Karpas-422 (cell line): ENCODE measurements around the gene CARS1. TPM values are rescaled to one million over a fixed set of nuclear protein-coding genes. Genes with fewer than 3 reads are reported as not detected.

Source experiments
- DNase-seq: peaks from one replicate; pipeline ENCODE4 v3.0.0-alpha.2; 2015
- H2AFZ ChIP-seq: fragments of 200-600 bp; sonication (generic); 2 replicates; pipeline ENCODE4 v1.6.1; 2014; ENCODE audit warnings: antibody characterized with exemption, low read length, mixed read lengths
- H3K27ac ChIP-seq: fragments of 200-600 bp; sonication (generic); 2 replicates; pipeline ENCODE4 v1.5.1; 2014; ENCODE audit warnings: mild to moderate bottlenecking, low read length, moderate library complexity
- H3K27me3 ChIP-seq: fragments of 200-600 bp; sonication (generic); 2 replicates; pipeline ENCODE4 v1.6.1; 2014; ENCODE audit warnings: low read length, mixed read lengths
- H3K36me3 ChIP-seq: fragments of 200-600 bp; sonication (generic); 2 replicates; pipeline ENCODE4 v1.6.1; 2014; ENCODE audit warnings: low read length, mixed read lengths; ENCODE audit not compliant: insufficient read depth
- H3K4me1 ChIP-seq: fragments of 200-600 bp; sonication (generic); 2 replicates; pipeline ENCODE4 v1.6.1; 2014; ENCODE audit warnings: mild to moderate bottlenecking, low read length, mixed read lengths
- H3K4me2 ChIP-seq: fragments of 200-600 bp; sonication (generic); 2 replicates; pipeline ENCODE4 v1.6.1; 2014; ENCODE audit warnings: low read length, low read depth, mild to moderate bottlenecking; ENCODE audit not compliant: poor library complexity, severe bottlenecking
- H3K4me3 ChIP-seq: fragments of 200-600 bp; sonication (generic); 2 replicates; pipeline ENCODE4 v1.5.1; 2014; ENCODE audit warnings: mild to moderate bottlenecking, antibody characterized with exemption, low read length, mixed read lengths
- H3K79me2 ChIP-seq: fragments of 200-600 bp; sonication (generic); 2 replicates; pipeline ENCODE4 v1.6.1; 2014; ENCODE audit warnings: mild to moderate bottlenecking, low read length, mixed read lengths
- H3K9ac ChIP-seq: fragments of 200-600 bp; sonication (generic); 2 replicates; pipeline ENCODE4 v1.6.0; 2014; ENCODE audit warnings: low read length
- H3K9me2 ChIP-seq: fragments of 200-600 bp; sonication (generic), shearing (Covaris generic); replicated peaks from 2 replicates; pipeline ENCODE4 v1.6.0; 2014; ENCODE audit warnings: mild to moderate bottlenecking, low read length, moderate library complexity; ENCODE audit not compliant: insufficient read depth
- H3K9me3 ChIP-seq: fragments of 300-700, 200-600 bp; sonication (generic); 2 replicates; pipeline ENCODE4 v1.6.1; 2014; ENCODE audit warnings: low read length, mixed read lengths
- H4K20me1 ChIP-seq: fragments of 200-600 bp; sonication (generic); 2 replicates; pipeline ENCODE4 v1.6.1; 2014; ENCODE audit warnings: mild to moderate bottlenecking, antibody characterized with exemption, low read length, low read depth; ENCODE audit not compliant: insufficient read depth
- total RNA-seq: library from RNA; depleted of rRNA; stranded (reverse); fragments of >200 nt; shearing (Covaris generic); gene quantifications from 2 replicates; pipeline ENCODE4 v1.2.3, GENCODE V29; 2014; ENCODE audit warnings: low replicate concordance

CARS1 gene
- total RNA-seq, 1 experiment from 2014 or later, result 55.8 TPM

DNA sequence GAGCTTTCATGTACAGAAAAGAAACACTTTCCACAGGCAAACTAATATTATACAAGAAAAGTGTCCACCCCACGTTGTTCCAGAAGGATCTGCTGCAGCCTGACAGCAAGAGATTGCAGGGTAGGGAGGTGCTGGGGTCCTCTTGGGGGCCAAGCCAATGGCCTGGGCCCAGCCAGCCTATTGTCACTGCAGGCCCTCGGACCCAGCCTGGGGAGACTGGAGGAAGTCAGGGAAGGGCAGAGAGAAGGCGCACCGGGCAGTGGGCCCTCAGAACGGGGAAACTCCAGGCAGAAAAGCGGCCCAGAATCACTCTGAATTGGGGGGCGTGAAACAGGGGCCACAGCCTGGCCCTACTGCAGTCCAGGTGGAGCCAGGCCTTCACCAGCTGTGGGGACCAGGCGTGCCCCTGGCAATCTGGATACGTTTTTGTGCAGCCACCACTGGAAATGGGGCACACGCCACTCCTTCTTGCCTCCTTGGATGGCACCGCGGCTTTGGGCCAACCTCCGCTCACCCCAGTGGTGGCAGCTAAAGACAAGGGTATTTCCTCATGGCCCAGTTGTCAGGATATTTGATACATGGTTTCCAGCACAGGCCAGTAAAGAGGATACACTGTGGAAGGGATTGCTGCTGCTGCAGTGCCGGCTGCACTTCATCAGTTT is 61.2 kb downstream of the CARS1 start:
- no peak for DNase-seq
- no peak overlapping the region for H3K4me3 ChIP-seq
- H3K9me3 ChIP-seq, result no peaks in the 10 kb centered on the region
- peaks cover 4% of the 10 kb centered on the region; the same call in 1 of the 2 replicates for H3K36me3 ChIP-seq
- H4K20me1 ChIP-seq, result no peaks in the 10 kb centered on the region; the same call in 1 of the 2 replicates
- peaks cover 8% of the 10 kb centered on the region for H3K79me2 ChIP-seq
- no peak overlapping the region for H3K4me2 ChIP-seq
- peaks cover 8% of the 10 kb centered on the region for H3K4me1 ChIP-seq
- no peak overlapping the region for H3K9ac ChIP-seq
- no peaks in the 10 kb centered on the region for H3K9me2 ChIP-seq
- H2AFZ ChIP-seq, result no peak overlapping the region
- H3K27ac ChIP-seq, result no peak overlapping the region
- H3K27me3 ChIP-seq, result no peaks in the 10 kb centered on the region

DNA sequence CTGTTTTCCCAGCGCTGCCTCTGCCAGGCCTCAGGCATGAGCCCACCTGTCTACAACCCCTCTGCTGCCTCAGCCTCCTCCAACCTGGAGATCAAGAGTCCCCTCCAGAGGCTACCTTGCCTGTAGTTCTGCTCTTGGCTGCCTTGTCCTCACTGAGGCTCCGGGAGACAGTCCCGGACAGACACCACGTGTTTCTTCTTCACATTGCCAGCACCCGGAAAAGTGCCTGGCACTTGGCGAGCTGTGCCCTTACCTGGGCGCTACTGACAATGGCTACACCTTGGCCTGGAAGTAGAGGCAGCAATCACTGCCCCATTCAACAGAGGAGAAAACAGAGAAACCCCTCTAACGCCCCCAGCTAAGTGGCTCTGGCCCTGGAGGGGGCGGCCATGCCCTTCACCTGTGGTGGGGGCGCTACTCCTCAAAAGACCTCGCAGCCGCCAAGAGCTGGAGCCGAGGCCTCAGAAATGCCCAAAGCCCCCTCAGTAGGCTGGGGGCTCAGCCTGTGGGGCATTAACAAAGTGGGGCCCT is 62.1 kb downstream of the CARS1 start:
- Histone ChIP-seq H4K20me1 (peaks cover 5% of the 10 kb centered on the region; the same call in 1 of the 2 replicates), H3K9me3 (no peaks in the 10 kb centered on the region), H3K9ac (no peak overlapping the region), H3K4me1 (peaks cover 12% of the 10 kb centered on the region), H3K36me3 (no peaks in the 10 kb centered on the region), H3K79me2 (peaks cover 18% of the 10 kb centered on the region), H3K9me2 (no peaks in the 10 kb centered on the region), H3K27me3 (no peaks in the 10 kb centered on the region), H2AFZ (no peak overlapping the region), H3K4me2 (no peak overlapping the region), H3K4me3 (no peak overlapping the region), H3K27ac (no peak overlapping the region)
- DNase-seq, result no peak

DNA sequence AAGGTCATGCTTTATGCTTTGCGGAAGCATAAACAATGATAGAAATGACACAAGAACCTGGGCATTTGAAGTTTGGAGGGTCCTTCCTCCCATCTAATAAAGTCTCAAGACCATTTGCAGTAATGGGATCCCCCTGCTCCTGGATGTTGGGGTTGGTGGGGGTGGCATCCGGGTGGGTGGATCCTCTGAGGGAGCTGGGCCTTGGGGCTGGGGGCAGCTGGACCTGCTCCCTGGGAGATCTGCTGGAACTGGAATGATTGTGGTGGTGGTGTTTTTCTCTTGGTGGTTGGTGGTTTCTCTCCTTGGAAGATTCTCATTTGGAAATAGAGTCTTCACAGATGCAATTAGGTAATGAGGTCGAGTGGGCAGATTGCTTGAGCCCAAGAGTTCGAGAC is 62.9 kb downstream of the CARS1 start:
- H3K4me2 ChIP-seq, result no peak overlapping the region
- no peaks in the 10 kb centered on the region for H3K9me3 ChIP-seq
- H3K9ac ChIP-seq, result no peak overlapping the region
- peaks cover 25% of the 10 kb centered on the region for H3K79me2 ChIP-seq
- DNase-seq, result no peak
- peaks cover 19% of the 10 kb centered on the region for H3K4me1 ChIP-seq
- peaks cover 13% of the 10 kb centered on the region for H4K20me1 ChIP-seq
- H3K9me2 ChIP-seq, result no peaks in the 10 kb centered on the region
- no peak overlapping the region for H2AFZ ChIP-seq
- peaks cover 5% of the 10 kb centered on the region; the same call in 1 of the 2 replicates for H3K36me3 ChIP-seq
- H3K27ac ChIP-seq, result no peak overlapping the region
- no peak overlapping the region for H3K4me3 ChIP-seq
- no peaks in the 10 kb centered on the region for H3K27me3 ChIP-seq

DNA sequence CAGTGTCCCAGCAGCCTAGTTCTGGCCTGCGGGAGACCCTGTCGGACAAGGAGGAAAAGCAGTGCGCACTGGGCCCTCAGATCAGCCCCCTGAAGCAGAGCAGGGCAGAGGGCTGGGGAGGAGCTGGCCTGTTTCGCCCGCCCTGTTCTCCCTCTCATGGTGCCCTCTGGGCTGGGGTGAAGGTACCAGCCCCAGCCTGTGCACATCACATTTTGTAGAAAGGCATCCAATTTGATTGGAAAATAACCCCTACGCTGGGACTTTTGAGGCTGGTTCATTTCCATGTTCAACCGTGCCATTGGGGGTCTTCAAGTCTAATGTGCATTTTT is 64.3 kb downstream of the CARS1 start:
- Histone ChIP-seq H3K9ac (peak overlapping the region; percentile 93), H2AFZ (peak overlapping the region; percentile 64; the same call in 1 of the 2 replicates), H3K27ac (peak overlapping the region; percentile 69)

GRCh38 chr11:2992234-2992996 is 64.8 kb downstream of the CARS1 start, which contains the start of gene NAP1L4:
Gene NAP1L4, minus strand, starts transcription at chr11:2992329. Its CDS starts 13,109 bp downstream, at chr11:2979220.
- Histone ChIP-seq H3K9me2 (no peaks in the 10 kb centered on the region), H3K36me3 (peaks cover 23% of the 10 kb centered on the region; the same call in 1 of the 2 replicates), H3K27me3 (no peaks in the 10 kb centered on the region), H3K79me2 (peaks cover 44% of the 10 kb centered on the region), H3K4me1 (peaks cover 35% of the 10 kb centered on the region), H2AFZ (peak within 1 kb of the TSS; percentile 64; the same call in 1 of the 2 replicates), H3K4me3 (peak within 1 kb of the TSS; percentile 84), H3K4me2 (peak within 1 kb of the TSS; percentile 81), H3K27ac (peak within 1 kb of the TSS; percentile 69), H3K9ac (peak within 1 kb of the TSS; percentile 93), H4K20me1 (peaks cover 29% of the 10 kb centered on the region), H3K9me3 (no peaks in the 10 kb centered on the region)
- DNase-seq, result peak; percentile 99

More for the DNA sequence above, 64.3 kb downstream of the CARS1 start:
- Histone ChIP-seq H3K27me3 (no peaks in the 10 kb centered on the region), H3K79me2 (peaks cover 39% of the 10 kb centered on the region), H3K4me1 (peaks cover 33% of the 10 kb centered on the region), H3K9me3 (no peaks in the 10 kb centered on the region), H3K4me3 (peak overlapping the region; percentile 84), H3K36me3 (peaks cover 19% of the 10 kb centered on the region; the same call in 1 of the 2 replicates), H4K20me1 (peaks cover 24% of the 10 kb centered on the region), H3K4me2 (peak overlapping the region; percentile 78), H3K9me2 (no peaks in the 10 kb centered on the region)
- DNase-seq, result peak; percentile 72

GRCh38 chr11:2991452-2992233 is 65.6 kb downstream of the CARS1 start:
- Histone ChIP-seq H3K36me3 (peaks cover 29% of the 10 kb centered on the region; the same call in 1 of the 2 replicates), H3K9ac (peak overlapping the region; percentile 93), H4K20me1 (peaks cover 35% of the 10 kb centered on the region), H3K9me3 (no peaks in the 10 kb centered on the region), H2AFZ (no peak overlapping the region), H3K9me2 (no peaks in the 10 kb centered on the region), H3K27me3 (no peaks in the 10 kb centered on the region), H3K79me2 (peaks cover 52% of the 10 kb centered on the region), H3K27ac (peak overlapping the region; percentile 57), H3K4me1 (peaks cover 35% of the 10 kb centered on the region), H3K4me3 (peak overlapping the region; percentile 84), H3K4me2 (peak overlapping the region; percentile 81)
- no peak for DNase-seq

DNA sequence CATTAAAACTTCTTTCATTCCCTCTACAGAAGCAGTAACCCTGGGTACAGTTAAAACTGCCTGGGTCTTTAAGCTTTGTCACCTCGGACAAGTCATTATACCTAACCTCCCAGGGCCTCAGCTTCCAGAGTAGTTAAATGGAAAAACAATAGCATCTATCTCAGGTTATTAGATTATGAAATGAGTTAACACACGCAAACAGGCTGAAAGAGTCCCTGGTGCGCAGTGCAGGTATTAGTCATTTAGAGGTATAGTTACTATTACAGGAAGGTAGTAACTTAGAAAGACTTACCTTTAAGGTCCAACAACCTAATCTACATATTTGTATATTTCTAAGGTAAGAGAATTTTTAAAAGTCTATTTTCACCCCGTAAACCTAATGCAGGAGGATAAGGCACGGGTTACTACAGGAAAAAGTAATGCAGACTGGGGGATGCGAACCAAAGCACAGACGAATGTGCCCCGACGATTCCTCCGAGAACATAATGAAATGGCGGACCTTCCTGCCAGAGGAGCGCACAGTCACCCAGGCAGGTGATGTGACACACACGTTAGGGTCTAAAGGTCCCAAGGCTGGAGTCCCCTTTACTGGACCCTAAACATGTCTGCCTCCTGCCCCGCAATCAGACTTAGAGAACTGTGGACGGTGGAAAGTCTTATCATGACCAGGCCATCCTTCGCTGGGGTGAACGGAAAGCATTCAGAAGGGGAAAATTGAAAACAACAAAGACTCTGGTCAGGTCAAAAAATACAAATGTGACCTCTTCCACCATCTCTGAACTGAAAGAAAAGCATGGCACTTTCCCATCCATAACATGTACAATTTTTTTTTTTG is 66.4 kb downstream of the CARS1 start:
- Histone ChIP-seq H3K27ac (peak overlapping the region; percentile 57), H3K9me3 (no peaks in the 10 kb centered on the region), H3K4me3 (peak overlapping the region; percentile 84), H3K4me1 (peaks cover 35% of the 10 kb centered on the region), H3K9me2 (no peaks in the 10 kb centered on the region), H3K36me3 (peaks cover 29% of the 10 kb centered on the region; the same call in 1 of the 2 replicates), H3K27me3 (no peaks in the 10 kb centered on the region), H2AFZ (no peak overlapping the region), H3K4me2 (peak overlapping the region; percentile 81), H3K79me2 (peaks cover 60% of the 10 kb centered on the region), H3K9ac (peak overlapping the region; percentile 93), H4K20me1 (peaks cover 35% of the 10 kb centered on the region)
- DNase-seq, result peak; percentile 74
